Cardiac fibroblast (primary cell): ENCODE data around the gene PKIG.

Experiments used
- DNase-seq, 2 donors: peaks; one replicate each; pipeline versions ENCODE4 v3.0.0 to v3.0.0-alpha.2; 2010; ENCODE audit warnings: low read depth in 2 of 2
- H3K4me3 ChIP-seq, 2 donors: replicated peaks in 1 of 2; 1 replicate in 1 of 2; 2 replicates in 1 of 2; pipeline ENCODE4 v1.5.1; 2011; ENCODE audit warnings: low read depth in 2 of 2, low read length in 2 of 2, mild to moderate bottlenecking in 2 of 2, moderate library complexity in 1 of 2
- CTCF ChIP-seq: IDR thresholded peaks from one replicate; pipeline ENCODE4 v1.5.1; 2011; ENCODE audit warnings: low read depth, mild to moderate bottlenecking, low read length, inconsistent platforms

PKIG gene

GRCh38 chr20:44629017-44629385 lies 46.6 kb downstream of the PKIG start:
- no peak for TF ChIP-seq CTCF
- H3K4me3 ChIP-seq: no peak overlapping the region
- DNase-seq: no peak

GRCh38 chr20:44629542-44629941 lies 47.2 kb downstream of the PKIG start:
- no peak overlapping the region for H3K4me3 ChIP-seq
- DNase-seq: no peak
- no peak for TF ChIP-seq CTCF

- no peak for DNase-seq
- H3K4me3 ChIP-seq: no peak overlapping the region
- no peak for TF ChIP-seq CTCF
These were observed 47.9 kb downstream of the PKIG start for GRCh38 chr20:44630297-44630696.

- H3K4me3 ChIP-seq: no peak overlapping the region
- no peak for TF ChIP-seq CTCF
- no peak for DNase-seq
These were observed 49.8 kb downstream of the PKIG start for GRCh38 chr20:44632103-44632752.

GRCh38 chr20:44633187-44633810 lies 50.9 kb downstream of the PKIG start:
- no peak for TF ChIP-seq CTCF
- H3K4me3 ChIP-seq: no peak overlapping the region
- no peak for DNase-seq

GRCh38 chr20:44633872-44634600 lies 51.7 kb downstream of the PKIG start:
- no peak overlapping the region for H3K4me3 ChIP-seq
- DNase-seq: no peak
- TF ChIP-seq CTCF: no peak
